Activated CD4-positive, alpha-beta T cell treated with anti-CD3 and anti-CD28 coated beads, Interleukin-2, Interleukin-4, amounts not matched to agents 100 ng/mL and 50 ng/mL, durations not matched to agents 16 hours and 8 hours (primary cell): Measurements from ENCODE around the gene HOTAIR.

Experiments
- DNase-seq: peaks from one replicate; pipeline ENCODE4 v3.0.0-alpha.2; 2020; ENCODE audit warnings: low spot score

Gene HOTAIR

GRCh38 chr12:54011665-54012532 is 37.1 kb upstream of the HOTAIR start:
- DNase-seq, result no peak

- DNase-seq, result no peak
These were observed 36.4 kb upstream of the HOTAIR start for GRCh38 chr12:54010972-54011664.

GRCh38 chr12:54010053-54010971 is 35.6 kb upstream of the HOTAIR start:
- no peak for DNase-seq

- DNase-seq, result no peak
These were observed 34.7 kb upstream of the HOTAIR start for GRCh38 chr12:54009171-54010052.

GRCh38 chr12:54008260-54008552 is 33.5 kb upstream of the HOTAIR start:
- no peak for DNase-seq

- no peak for DNase-seq
These were observed 32.9 kb upstream of the HOTAIR start for GRCh38 chr12:54007538-54008259.

- DNase-seq, result no peak
These were observed 31.9 kb upstream of the HOTAIR start for GRCh38 chr12:54006559-54007220.

GRCh38 chr12:54005853-54006558 is 31.3 kb upstream of the HOTAIR start:
- peak; percentile 82 for DNase-seq

GRCh38 chr12:54005531-54005852 is 30.7 kb upstream of the HOTAIR start:
- no peak for DNase-seq

- DNase-seq, result no peak
These were observed 30.2 kb upstream of the HOTAIR start for GRCh38 chr12:54004841-54005530.

GRCh38 chr12:54004063-54004840 is 29.5 kb upstream of the HOTAIR start:
- no peak for DNase-seq

GRCh38 chr12:54003625-54004024 is 28.9 kb upstream of the HOTAIR start:
- DNase-seq, result no peak

GRCh38 chr12:54002915-54003389 is 28.2 kb upstream of the HOTAIR start:
- DNase-seq, result no peak

GRCh38 chr12:54002278-54002914 is 27.6 kb upstream of the HOTAIR start:
- DNase-seq, result no peak

- DNase-seq, result no peak
These were observed 26.8 kb upstream of the HOTAIR start for GRCh38 chr12:54001283-54002187.
